A549 (cell line): ENCODE data around the gene STOM. TPM values are rescaled to one million over a fixed set of nuclear protein-coding genes. Genes with fewer than 3 reads are reported as not detected.
A peak's percentile ranks its signal among the peaks of the same experiment; 100 is the strongest.

Experiments
- ATAC-seq, 2 experiments: fragments of 200-7000 bp in 1 of 2; fragments of >200 bp in 1 of 2; cut with Nextera tagmentation in 1 of 2; cut with Tn5 transposase in 1 of 2; 3 replicates each; pipeline versions ENCODE4 v1.8.0 to v1.9.1; 2018 to 2020; ENCODE audit warnings: mild to moderate bottlenecking in 1 of 2, moderate library complexity in 1 of 2
- CTCF ChIA-PET: fragments of 300-600 bp; sonication (Branson Sonifier 250); formaldehyde crosslinking; extraction: SDS; loops from one replicate; lab custom pipeline; 2021; ENCODE audit warnings: antibody characterized with exemption, inconsistent platforms; lab: Yijun Ruan, JAX
- POLR2A ChIA-PET: fragments of 350-600 bp; formaldehyde crosslinking; extraction: SDS; loops from one replicate; lab custom pipeline; 2021; ENCODE audit warnings: antibody characterized with exemption, inconsistent platforms; lab: Yijun Ruan, JAX
- DNase-seq, 2 experiments: peaks; one replicate each; pipeline versions ENCODE4 v3.0.0 to v3.0.0-alpha.2; 2011 to 2016; ENCODE audit warnings: low read depth in 1 of 2, low spot score in 1 of 2
- FAIRE-seq: peaks from 2 replicates; lab custom pipeline; 2011; peaks lifted over from hg19 to GRCh38; lab: Jason Lieb, UNC
- H3K27ac ChIP-seq, 2 experiments: fragments of >200 bp; sonication (Bioruptor Twin); formaldehyde crosslinking; 3 replicates each; pipeline ENCODE4 v1.5.1; 2016 to 2017
- H3K4me1 ChIP-seq: fragments of >200 bp; sonication (Bioruptor Twin); formaldehyde crosslinking; 3 replicates; pipeline ENCODE4 v1.6.1; 2016
- H3K4me2 ChIP-seq: fragments of >200 bp; sonication (Bioruptor Twin); formaldehyde crosslinking; 3 replicates; pipeline ENCODE4 v1.6.1; 2016
- H3K4me3 ChIP-seq: fragments of >200 bp; sonication (Bioruptor Twin); formaldehyde crosslinking; 3 replicates; pipeline ENCODE4 v1.5.1; 2016
- H3K9me3 ChIP-seq: fragments of >200 bp; sonication (Bioruptor Twin); formaldehyde crosslinking; 3 replicates; pipeline ENCODE4 v1.6.1; 2016
- ATOH8 ChIP-seq: fragments of 250-450 bp; sonication (Bioruptor Pico); IDR thresholded peaks from 2 replicates; pipeline ENCODE4 v1.5.0; 2020; ENCODE audit warnings: low read depth, mild to moderate bottlenecking, moderate library complexity
- BCL3 ChIP-seq: fragments of >200 bp; sonication (Bioruptor Twin); formaldehyde crosslinking; IDR thresholded peaks from 3 replicates; pipeline ENCODE4 v1.6.1; 2016
- BHLHE40 ChIP-seq: IDR thresholded peaks from 2 replicates; pipeline ENCODE4 v1.6.1; 2012; ENCODE audit warnings: low read depth, low read length, inconsistent platforms
- CBX2 ChIP-seq: fragments of 200-600 bp; sonication (generic); IDR thresholded peaks from 2 replicates; pipeline ENCODE4 v1.6.1; 2016; ENCODE audit warnings: low read depth, mild to moderate bottlenecking, borderline replicate concordance
- EHMT2 ChIP-seq: fragments of 200-600 bp; sonication (generic); IDR thresholded peaks from 2 replicates; pipeline ENCODE4 v1.6.1; 2016; ENCODE audit warnings: antibody characterized with exemption, low read depth, mild to moderate bottlenecking, moderate library complexity
- FOSB ChIP-seq: fragments of 250-450 bp; sonication (Bioruptor Pico); IDR thresholded peaks from 2 replicates; pipeline ENCODE4 v1.5.0; 2020; ENCODE audit warnings: mild to moderate bottlenecking, moderate library complexity
- FOSL2 ChIP-seq, 2 experiments: fragments of 450-650 bp in 1 of 2; fragments of >200 bp in 1 of 2; sonication (Bioruptor Twin) in 1 of 2; formaldehyde crosslinking; IDR thresholded peaks; 2 replicates each; pipeline versions ENCODE4 v1.5.0 to v1.6.1; 2016 to 2020; ENCODE audit warnings: mild to moderate bottlenecking in 1 of 2, moderate library complexity in 1 of 2
- HES2 ChIP-seq: fragments of >200 bp; sonication (Bioruptor Twin); formaldehyde crosslinking; IDR thresholded peaks from 2 replicates; pipeline ENCODE4 v1.6.1; 2016
- HOXA7 ChIP-seq: fragments of 250-450 bp; sonication (Bioruptor Pico); IDR thresholded peaks from 2 replicates; pipeline ENCODE4 v1.5.0; 2020; ENCODE audit warnings: mild to moderate bottlenecking, moderate library complexity
- HOXB13 ChIP-seq: fragments of 250-450 bp; sonication (Bioruptor Pico); IDR thresholded peaks from 2 replicates; pipeline ENCODE4 v1.5.0; 2020; ENCODE audit warnings: low read depth, mild to moderate bottlenecking, moderate library complexity
- KDM1A ChIP-seq: fragments of 200-600 bp; sonication (generic); IDR thresholded peaks from 2 replicates; pipeline ENCODE4 v1.6.1; 2016; ENCODE audit warnings: low read depth, mild to moderate bottlenecking
- NR3C1 ChIP-seq: fragments of >200 bp; sonication (Bioruptor Twin); formaldehyde crosslinking; IDR thresholded peaks from 3 replicates; pipeline ENCODE4 v1.6.1; 2017
- PHF8 ChIP-seq: fragments of 200-600 bp; sonication (generic); IDR thresholded peaks from 2 replicates; pipeline ENCODE4 v1.6.1; 2016; ENCODE audit warnings: low read depth, mild to moderate bottlenecking, antibody characterized with exemption, moderate library complexity, borderline replicate concordance
- RCOR1 ChIP-seq: fragments of 150-350 bp; IDR thresholded peaks from 2 replicates; pipeline ENCODE4 v1.6.1; 2014; ENCODE audit warnings: antibody characterized with exemption, low read length, low read depth
- REST ChIP-seq: fragments of 200-600 bp; sonication (generic); IDR thresholded peaks from 2 replicates; pipeline ENCODE4 v1.6.1; 2016; ENCODE audit warnings: antibody characterized with exemption, mild to moderate bottlenecking, moderate library complexity
- TP53 ChIP-seq: fragments of 250-450 bp; sonication (Bioruptor Pico); IDR thresholded peaks from 2 replicates; pipeline ENCODE4 v1.5.0; 2021; ENCODE audit warnings: mild to moderate bottlenecking, moderate library complexity
- ZSCAN20 ChIP-seq: fragments of 250-450 bp; sonication (Bioruptor Pico); IDR thresholded peaks from 2 replicates; pipeline ENCODE4 v1.8.0; 2022; ENCODE audit warnings: mild to moderate bottlenecking, moderate library complexity
- WGBS: methylation state at CpG from one replicate; pipeline ENCODE4 v1.1.6; 2017; ENCODE audit errors: missing lambda C conversion rate; 5-methylcytosine and 5-hydroxymethylcytosine counted together
- polyA plus RNA-seq, 4 experiments: library from polyadenylated mRNA; depleted of rRNA in 3 of 4; stranded (reverse); fragments of >200 nt; fragmentation: RNase III in 1 of 4; extraction: RNeasy Plus Mini Kit Qiagen cat#74134 plus additional on column Dnase treatment in 1 of 4; gene quantifications; 2 replicates in 3 of 4; 3 replicates in 1 of 4; pipeline ENCODE4 v1.2.3, GENCODE V29; 2011 to 2017

STOM gene
- polyA plus RNA-seq, 2 of the 4 experiments (the other 2 are of a cell fraction), result 83.3 to 246 TPM

- TF ChIP-seq TP53 (CRISPR knock-in tag), result no peak
- no peak for TF ChIP-seq PHF8
- TF ChIP-seq NR3C1, result no peak
- TF ChIP-seq FOSL2 (IDR thresholded peaks at IDR 0.05), result no peak
- no peak for TF ChIP-seq FOSL2 (CRISPR knock-in tag; IDR thresholded peaks at IDR 0.05)
- TF ChIP-seq ATOH8 (CRISPR knock-in tag), result no peak
- no peak for TF ChIP-seq ZSCAN20 (CRISPR knock-in tag)
- no peak for TF ChIP-seq KDM1A
- TF ChIP-seq REST, result no peak
- TF ChIP-seq HES2, result no peak
- no peak for TF ChIP-seq BCL3
- TF ChIP-seq EHMT2, result no peak
- TF ChIP-seq CBX2, result no peak
- no peak for TF ChIP-seq FOSB
- TF ChIP-seq RCOR1, result no peak
- TF ChIP-seq HOXB13, result no peak
- no peak for TF ChIP-seq HOXA7
- TF ChIP-seq BHLHE40, result no peak
- ATAC-seq, result no peak
- ChIA-PET POLR2A (no interaction called here), CTCF (interaction anchor here (0.9 to 5.0 kb wide), 6 partner anchors 11 to 103 kb away, joined by 3 to 22 read pairs (median 6); no protein-coding TSS in a partner anchor)
- H3K4me3 ChIP-seq, result no peak overlapping the region
- H3K4me1 ChIP-seq, result peaks cover 24% of the 10 kb centered on the region
- no peak overlapping the region for H3K4me2 ChIP-seq
- no peak overlapping the region for H3K27ac ChIP-seq
- no peak for FAIRE-seq
- no peaks in the 10 kb centered on the region for H3K9me3 ChIP-seq
- WGBS, result 52% methylated on average over 4 of the region's 4 CpGs
- DNase-seq, result no peak
Observed at GRCh38 chr9:121297389-121297788, 72.7 kb downstream of the STOM start.

- ATAC-seq (no peak), DNase-seq (no peak), FAIRE-seq (no peak)
- Histone ChIP-seq H3K9me3 (no peaks in the 10 kb centered on the region), H3K4me1 (peaks cover 24% of the 10 kb centered on the region), H3K27ac (no peak overlapping the region), H3K4me3 (no peak overlapping the region), H3K4me2 (no peak overlapping the region)
- TF ChIP-seq HOXA7 (no peak), KDM1A (peak; percentile 50; the same call in 1 of the 2 replicates)
- POLR2A ChIA-PET, result no interaction called here
- CTCF ChIA-PET, result interaction anchor here (1.0 to 5.0 kb wide), 6 partner anchors 9 to 104 kb away, joined by 3 to 22 read pairs (median 4); no protein-coding TSS in a partner anchor
- 79% methylated on average over 6 of the region's 7 CpGs for WGBS
Observed at GRCh38 chr9:121296213-121297127, 73.6 kb downstream of the STOM start.
